ENCODE results near the gene COMT. TPM values are rescaled to one million over a fixed set of nuclear protein-coding genes. Genes with fewer than 3 reads are reported as not detected.

The COMT gene
- total and polyA plus RNA-seq, 2 of the 4 experiments (the other 2 are of a cell fraction): 202 to 347 TPM

DNA sequence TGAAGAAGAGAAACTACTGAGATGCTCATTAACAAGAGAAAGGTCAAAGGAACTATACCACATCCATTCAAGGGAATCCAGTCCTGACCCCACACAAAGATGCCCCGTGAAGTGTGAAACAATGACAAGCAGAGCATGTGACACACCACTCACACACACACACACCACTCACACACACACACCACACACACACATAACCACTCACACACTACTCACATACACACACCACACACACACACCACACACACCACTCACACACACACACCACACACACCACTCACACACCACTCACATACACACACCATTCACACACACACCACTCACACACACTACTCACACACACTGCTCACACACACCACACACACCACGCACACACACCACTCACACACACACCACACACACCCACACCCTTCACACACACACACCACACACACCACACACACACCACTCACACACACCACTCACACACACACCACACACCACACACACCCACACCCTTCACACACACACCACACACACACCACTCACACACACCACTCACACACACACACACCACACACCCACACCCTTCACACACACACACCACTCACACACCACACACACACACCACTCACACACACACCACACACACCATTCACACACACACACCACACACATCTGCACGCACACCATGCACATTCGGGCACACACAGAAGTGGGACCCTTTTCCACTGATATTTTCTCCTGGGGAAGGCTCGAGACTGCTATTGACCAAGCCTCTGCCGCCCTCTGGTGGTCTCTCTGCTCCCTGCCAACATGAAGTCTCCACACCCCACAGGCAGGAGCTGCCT lies 32.0 kb upstream of the COMT start (continued):
- no peak for TF ChIP-seq CEBPB (IDR thresholded peaks at IDR 0.05; ENCODE audit: low read depth, low read length)
- no peak for TF ChIP-seq BHLHE40 (IDR thresholded peaks at IDR 0.05; ENCODE audit: low read depth, low read length)
- TF ChIP-seq RAD21 (IDR thresholded peaks at IDR 0.05; ENCODE audit: low read length): peak; percentile 99

DNA sequence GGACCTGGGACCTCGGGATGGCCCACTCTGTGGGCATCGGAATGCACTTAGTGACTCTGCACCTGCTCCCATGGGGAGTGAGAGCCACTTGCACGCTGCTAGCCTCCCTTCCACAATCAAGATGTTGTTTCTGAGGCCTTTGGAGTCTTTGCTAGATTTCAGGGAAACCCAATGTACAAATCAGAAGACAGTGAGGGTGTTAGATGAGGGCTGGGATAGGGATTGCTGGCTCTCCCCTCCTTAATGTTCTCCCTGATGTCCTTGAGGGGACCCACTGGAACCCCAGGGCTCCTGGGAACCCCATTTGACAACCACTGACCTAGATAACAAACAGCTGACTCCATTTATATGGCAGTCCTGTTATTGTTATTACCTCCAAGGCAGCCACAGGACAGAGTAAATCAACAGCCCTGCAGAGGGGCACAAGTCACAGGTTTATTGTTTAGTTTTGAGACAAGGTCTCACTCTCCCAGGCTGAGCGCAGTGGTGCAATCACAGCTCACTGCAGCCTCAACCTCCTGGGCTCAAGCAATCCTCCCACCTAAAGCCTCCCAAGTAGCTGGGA lies 31.3 kb upstream of the COMT start:
- Histone ChIP-seq H3K4me1 (ENCODE audit: control insufficient read depth, insufficient read depth, low read length) (peaks cover 6% of the 10 kb centered on the region), H3K79me1 (ENCODE audit: low read depth in 1 of 2, low read length in 2 of 2) (peaks cover 0 to 7% of the 10 kb centered on the region in 2 experiments; a peak in 2 of 4 replicates), H2BK120ac (ENCODE audit: low read depth, low read length) (no peak overlapping the region; the same call in 1 of the 2 replicates), H3K36me3 (ENCODE audit: control insufficient read depth, insufficient read depth, low read length) (peaks cover 21% of the 10 kb centered on the region), H3K9ac (ENCODE audit: low read depth, low read length) (no peak overlapping the region), H3K23ac (ENCODE audit: low read depth, low read length) (no peak overlapping the region), H3K4ac (ENCODE audit: low read depth, low read length) (no peak overlapping the region), H4K91ac (ENCODE audit: insufficient read depth, low read depth, low read length) (no peak overlapping the region), H2AK9ac (replicated peaks; ENCODE audit: low read depth, low read length, poor library complexity) (no peak overlapping the region), H3K4me2 (ENCODE audit: low read depth, low read length) (no peak overlapping the region), H3K14ac (replicated peaks; ENCODE audit: low read depth, low read length) (no peak overlapping the region), H4K8ac (ENCODE audit: low read depth in 2 of 2, low read length in 2 of 2) (no peak overlapping the region; a peak in 1 of 4 replicates), H2BK20ac (ENCODE audit: low read depth, low read length) (no peak overlapping the region), H3K9me3 (ENCODE audit: control insufficient read depth, insufficient read depth, low read length) (no peaks in the 10 kb centered on the region; the same call in 1 of the 2 replicates), H2BK5ac (ENCODE audit: low read depth, low read length, poor library complexity, severe bottlenecking) (no peak overlapping the region), H3K18ac (ENCODE audit: low read depth, low read length) (no peak overlapping the region), H2AFZ (replicated peaks; ENCODE audit: low read length, poor library complexity) (peak overlapping the region; percentile 80), H3K27me3 (ENCODE audit: control insufficient read depth, insufficient read depth, low read length) (no peaks in the 10 kb centered on the region), H3K9me1 (ENCODE audit: insufficient read depth, low read length) (peaks cover 6% of the 10 kb centered on the region; the same call in 1 of the 2 replicates), H4K20me1 (ENCODE audit: insufficient read depth, low read length) (no peaks in the 10 kb centered on the region), H4K5ac (ENCODE audit: low read depth, low read length) (no peak overlapping the region), H2AK5ac (ENCODE audit: low read depth, low read length) (no peak overlapping the region), H2BK15ac (ENCODE audit: low read depth, low read length) (no peak overlapping the region), H3K27ac (ENCODE audit: insufficient read depth, low read length) (no peak overlapping the region), H3K4me3 (ENCODE audit: insufficient read depth, low read depth, low read length) (no peak overlapping the region), H3K56ac (ENCODE audit: extremely low read depth, insufficient read depth, low read length) (no peak overlapping the region)
- 21% methylated on average over 2 of the region's 4 CpGs; no CpG with 5 or more reads in 1 of the 2 experiments for WGBS, 2 experiments (ENCODE audit: extremely low coverage in 2 of 2, insufficient read length in 1 of 2)
- in situ Hi-C loops (cut with MboI; ENCODE audit: low sequenced_read_pairs): loop anchor here (5.0 kb wide), 1 partner anchor 178 kb away; no protein-coding TSS in a partner anchor
- BruUV-seq (replicated peaks): no TSS peak
- DNase-seq: no peak
- CTCF ChIA-PET: interaction anchor here (0.5 to 2.0 kb wide), 7 partner anchors 54 to 571 kb away, joined by 3 to 27 read pairs (median 4); no protein-coding TSS in a partner anchor
- intact Hi-C loops (cut with micrococcal nuclease): loop anchor here (1.0 kb wide), 2 partner anchors 56 to 180 kb away; partner anchors contain the start of genes GNB1L and RTL10
- dilution Hi-C loops (cut with HindIII; ENCODE audit: low sequenced_read_pairs, unreplicated experiment): no loop called here
- POLR2A ChIA-PET (ENCODE audit: unreplicated experiment): no interaction called here
- no peak; the same call in 1 of the 2 replicates for ATAC-seq (ENCODE audit: low read depth)
- no peak for TF ChIP-seq SMC3 (IDR thresholded peaks at IDR 0.05; ENCODE audit: low read depth, low read length)
- TF ChIP-seq FOS (IDR thresholded peaks at IDR 0.05; ENCODE audit: low read depth, low read length): no peak
- no peak for TF ChIP-seq ELK1 (IDR thresholded peaks at IDR 0.05; ENCODE audit: borderline replicate concordance, low read depth, low read length)
- TF ChIP-seq USF2 (IDR thresholded peaks at IDR 0.05; ENCODE audit: low read depth, low read length): no peak
- TF ChIP-seq NFE2L2 (IDR thresholded peaks at IDR 0.05; ENCODE audit: low read depth, low read length): no peak
- no peak for TF ChIP-seq POLR2A (IDR thresholded peaks at IDR 0.05; ENCODE audit: low read depth, low read length)
- no peak for TF ChIP-seq RCOR1 (IDR thresholded peaks at IDR 0.05; ENCODE audit: insufficient replicate concordance, low read length)
- no peak for TF ChIP-seq CHD1 (IDR thresholded peaks at IDR 0.05; ENCODE audit: low read depth, low read length)
